HG03558 (cell line): ENCODE results near the gene ZC3H4.
"Not testable (repeated sequence)": the region's sequence is repeated elsewhere in the genome, so short reads cannot be mapped to it uniquely, and the experiment has no call there.

Source experiments
- ATAC-seq: cut with Tn5 transposase; IDR thresholded peaks from one replicate; pipeline ENCODE4 v1.9.1; 2021; ENCODE audit warnings: moderate number of reproducible peaks; ENCODE audit not compliant: unreplicated experiment; ENCODE audit errors: extremely low read depth

The ZC3H4 gene

GRCh38 chr19:47109541-47110375 is 3.8 kb downstream of the ZC3H4 start:
- no peak for ATAC-seq

GRCh38 chr19:47109177-47109540 is 4.4 kb downstream of the ZC3H4 start:
- ATAC-seq = no peak

DNA sequence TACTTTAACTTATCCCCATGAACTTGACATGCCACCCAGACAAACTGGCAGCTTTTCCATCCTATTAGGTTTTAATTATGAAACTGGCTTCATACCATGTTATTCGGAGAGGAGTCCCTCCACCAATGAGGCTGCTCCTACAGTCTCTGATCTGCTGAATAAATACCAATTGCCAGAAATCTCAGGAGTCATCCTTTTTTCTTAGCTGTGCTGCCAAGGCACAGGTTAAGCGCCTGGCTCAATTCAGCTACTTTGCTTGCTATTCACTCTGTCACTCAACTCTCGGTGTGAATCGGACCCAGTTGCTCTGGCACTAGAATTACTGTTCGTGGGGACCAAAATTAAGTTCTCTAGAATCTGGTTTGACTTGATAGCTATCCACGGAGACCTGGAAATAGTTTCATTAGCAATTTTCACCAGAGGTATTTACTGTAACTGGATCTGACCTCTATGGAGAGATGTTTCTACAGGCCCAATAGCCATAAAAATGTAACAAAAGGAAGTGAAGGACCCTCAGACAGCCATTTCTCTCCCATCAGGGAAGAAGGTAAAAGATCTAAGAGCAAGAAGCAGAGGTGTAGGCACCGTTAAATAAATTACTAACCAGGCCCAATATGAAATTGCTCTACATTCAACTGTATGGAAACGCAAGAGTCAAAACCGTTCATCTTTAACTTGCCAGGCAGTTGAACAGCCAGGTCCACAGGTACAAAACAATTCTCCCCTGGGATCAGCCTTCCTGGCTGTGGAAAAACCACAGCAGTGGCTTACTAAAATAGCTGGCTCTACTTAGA is 5.4 kb downstream of the ZC3H4 start:
- no peak for ATAC-seq

DNA sequence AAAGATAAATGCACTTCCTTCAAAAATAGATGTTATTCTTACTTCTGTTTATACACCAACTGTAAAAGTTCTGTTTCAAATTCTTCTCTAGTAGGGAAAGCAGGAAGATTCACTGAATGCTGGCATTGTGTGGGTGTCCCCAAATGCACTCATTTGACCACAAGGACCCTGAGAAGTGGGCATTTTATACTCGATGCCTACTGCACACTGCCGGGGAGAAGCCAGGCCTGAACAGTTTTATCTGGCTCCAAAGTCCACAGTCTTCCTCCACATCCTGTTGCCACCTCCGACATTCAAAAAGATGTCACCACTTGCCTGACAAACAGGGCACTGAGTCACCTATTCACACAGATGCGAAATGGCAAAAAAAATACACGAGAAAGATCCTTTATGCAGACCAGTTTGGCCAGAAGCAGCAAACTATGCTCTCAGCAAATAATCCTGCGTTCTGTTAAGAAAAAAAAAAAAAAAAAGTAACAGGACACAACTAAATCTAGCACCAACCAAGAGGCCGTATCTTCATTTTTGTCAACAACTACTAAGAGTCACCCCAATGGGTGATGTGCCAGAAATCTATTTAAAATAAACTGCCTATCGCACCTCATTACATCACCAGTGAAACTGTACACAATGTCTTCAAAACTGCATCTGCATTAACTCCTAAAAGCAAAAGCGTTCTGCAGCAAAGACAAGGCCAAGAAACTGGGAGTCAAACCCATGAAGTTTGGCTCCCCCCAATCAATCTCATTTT is 6.2 kb downstream of the ZC3H4 start:
- no peak for ATAC-seq

DNA sequence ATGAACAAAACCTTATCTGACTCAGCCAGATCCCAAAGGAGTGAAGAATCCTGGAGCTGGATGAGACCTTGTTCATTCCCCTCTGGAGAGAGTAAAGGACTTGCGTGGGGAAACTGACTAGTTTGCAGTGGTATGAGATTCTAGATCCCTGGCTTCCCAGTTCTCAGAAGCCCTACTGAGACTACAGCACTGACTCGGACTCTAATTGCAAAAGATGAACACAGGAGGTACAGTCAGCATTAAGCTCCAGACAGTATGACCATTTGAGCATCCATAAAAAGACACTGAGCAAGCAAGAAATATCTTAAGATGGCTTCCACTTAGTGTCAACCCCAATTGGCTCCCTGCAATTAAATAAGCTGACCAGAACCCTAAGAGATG is 6.8 kb downstream of the ZC3H4 start:
- ATAC-seq = no peak

DNA sequence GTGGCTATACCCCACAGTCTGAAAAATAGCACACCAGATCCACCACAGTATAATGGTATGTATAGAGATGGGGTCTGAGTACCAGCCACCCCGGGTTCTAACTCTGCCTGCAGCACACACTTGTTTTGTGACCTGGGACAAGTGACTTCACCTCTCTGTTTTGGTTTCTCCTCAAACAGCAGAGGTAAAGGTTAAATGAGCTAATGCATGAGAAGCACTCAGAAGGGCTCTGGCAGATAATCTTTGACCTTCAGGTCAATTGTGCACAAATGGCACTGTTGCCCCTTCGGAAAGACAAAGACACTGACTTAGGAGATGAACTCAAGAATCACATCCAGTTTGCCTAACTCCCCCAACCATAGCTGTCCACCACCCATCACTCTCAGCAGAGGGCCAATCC is 7.7 kb downstream of the ZC3H4 start:
- ATAC-seq = no peak

- no peak for ATAC-seq
These were observed 8.9 kb downstream of the ZC3H4 start for GRCh38 chr19:47104680-47105079.

DNA sequence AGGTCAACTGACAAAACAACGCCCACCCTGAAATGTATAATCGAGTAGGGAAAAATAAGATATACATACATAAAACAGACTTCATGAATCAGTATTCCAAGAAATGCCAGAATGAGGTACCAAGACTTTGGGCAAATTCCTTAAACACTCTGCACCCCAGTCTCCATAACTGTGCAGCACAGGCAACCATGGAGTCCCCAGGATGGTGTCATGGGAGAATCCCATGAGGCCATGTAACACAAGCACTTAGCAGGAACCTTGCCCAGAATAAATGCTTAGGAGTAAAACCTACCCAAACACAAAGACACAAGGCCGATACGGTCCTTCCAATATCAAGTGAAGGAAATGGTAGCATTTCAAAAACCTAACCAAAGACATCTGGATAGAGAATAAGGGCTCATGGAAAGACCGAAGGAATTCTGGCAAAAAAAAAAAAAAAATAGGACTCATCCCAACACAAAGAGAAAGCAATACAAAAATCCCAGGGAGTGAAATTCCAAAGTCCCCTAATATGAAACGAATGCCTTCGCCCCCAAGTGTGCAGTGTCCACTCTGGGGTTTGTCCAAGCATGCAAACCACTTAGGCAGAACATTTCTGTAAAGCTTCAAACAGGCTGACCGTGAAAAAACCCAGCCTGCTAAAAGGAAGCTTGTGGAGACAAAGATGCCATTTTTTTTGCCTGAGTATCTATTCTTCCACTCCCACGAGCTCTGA is 11.1 kb downstream of the ZC3H4 start:
- ATAC-seq = no peak

GRCh38 chr19:47101116-47101515 is 12.5 kb downstream of the ZC3H4 start:
- ATAC-seq = not testable (repeated sequence)

GRCh38 chr19:47100290-47100689 is 13.3 kb downstream of the ZC3H4 start:
- ATAC-seq = no peak

DNA sequence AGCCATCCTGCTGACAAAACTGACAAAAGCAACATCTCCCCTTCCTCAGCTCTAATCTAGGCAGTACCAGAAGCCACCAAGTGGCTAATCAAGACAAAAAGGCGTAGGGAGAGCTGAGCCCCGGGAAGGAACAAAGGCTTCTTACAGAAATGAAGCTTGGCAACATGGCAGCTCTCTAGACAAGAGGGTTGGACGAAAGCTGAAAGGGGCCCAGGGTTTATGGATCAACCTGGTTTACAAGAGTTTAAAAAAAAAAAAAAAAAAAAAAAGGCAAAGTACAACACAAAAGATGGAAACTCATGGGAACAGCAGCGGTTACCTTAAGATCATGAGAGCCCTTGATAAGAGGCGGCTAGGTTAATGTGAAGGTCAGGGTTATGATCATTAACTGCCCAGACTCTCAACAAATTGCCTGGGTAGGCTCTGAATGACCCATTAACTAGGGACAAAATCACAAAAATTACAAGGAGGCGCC is 14.0 kb downstream of the ZC3H4 start:
- ATAC-seq = no peak

- ATAC-seq = no peak
These were observed 15.0 kb downstream of the ZC3H4 start for GRCh38 chr19:47098608-47099007.

GRCh38 chr19:47097396-47098201 is 16.0 kb downstream of the ZC3H4 start:
- ATAC-seq = no peak

- ATAC-seq = no peak
These were observed 16.9 kb downstream of the ZC3H4 start for GRCh38 chr19:47096721-47097120.

DNA sequence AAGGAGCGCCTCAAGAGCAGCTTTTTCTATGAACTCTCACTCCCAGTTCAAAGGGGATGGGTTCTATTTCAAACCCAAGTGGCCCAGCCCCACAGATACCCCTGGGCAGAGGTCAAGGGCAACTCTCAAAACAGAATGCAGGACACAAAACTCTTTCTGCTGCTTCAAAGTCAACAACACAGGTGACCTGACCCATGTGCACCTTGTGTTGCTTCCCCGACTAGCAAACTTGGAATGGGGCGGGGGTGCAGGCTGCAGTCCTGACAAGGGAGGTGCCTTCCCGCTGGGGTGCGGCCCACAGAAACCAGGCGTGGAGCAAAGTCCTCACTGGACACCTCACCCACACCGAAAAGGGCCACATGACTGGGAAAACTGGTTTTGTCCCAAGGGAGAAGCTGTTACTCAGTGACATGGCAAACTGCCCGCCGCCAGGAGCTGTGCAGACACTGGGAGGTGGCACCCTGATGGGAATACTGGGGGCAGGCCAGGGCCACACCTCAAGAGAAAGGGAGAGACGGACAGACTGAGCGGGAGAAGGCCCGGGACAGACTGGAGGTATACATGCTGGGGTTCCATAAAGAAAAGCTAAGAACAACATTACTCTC is 17.4 kb downstream of the ZC3H4 start:
- no peak for ATAC-seq

DNA sequence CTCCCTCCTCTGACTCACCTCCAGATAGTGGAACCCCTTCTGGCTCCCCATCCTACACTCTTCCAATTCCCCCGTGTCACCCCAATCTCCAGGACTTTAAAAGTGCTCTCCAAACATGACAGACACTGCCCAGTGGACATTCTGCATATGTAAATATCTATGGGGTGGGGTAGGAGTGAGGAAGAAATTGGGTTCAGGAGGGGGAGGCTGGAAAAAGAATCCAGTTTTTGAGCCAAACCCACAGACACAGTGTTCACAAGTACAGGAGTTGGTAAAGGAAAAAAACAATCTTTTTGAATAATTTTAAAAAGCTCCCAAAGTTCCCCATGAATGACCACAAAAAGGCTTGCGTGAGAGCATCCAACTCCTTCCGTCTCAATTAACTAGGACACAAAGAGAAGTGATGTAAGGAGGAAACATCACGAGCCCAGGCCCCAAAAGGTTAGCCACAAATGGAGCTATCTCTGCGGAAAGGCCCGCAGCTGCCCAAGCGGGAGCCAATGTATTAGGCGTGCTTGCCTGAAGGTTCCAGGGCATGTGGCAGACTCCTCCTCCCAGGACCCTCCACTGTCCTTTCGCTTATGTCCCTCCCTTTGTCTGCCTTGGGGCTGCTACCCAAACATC is 18.0 kb downstream of the ZC3H4 start:
- ATAC-seq = no peak

GRCh38 chr19:47094557-47095475 is 18.8 kb downstream of the ZC3H4 start:
- ATAC-seq = no peak

DNA sequence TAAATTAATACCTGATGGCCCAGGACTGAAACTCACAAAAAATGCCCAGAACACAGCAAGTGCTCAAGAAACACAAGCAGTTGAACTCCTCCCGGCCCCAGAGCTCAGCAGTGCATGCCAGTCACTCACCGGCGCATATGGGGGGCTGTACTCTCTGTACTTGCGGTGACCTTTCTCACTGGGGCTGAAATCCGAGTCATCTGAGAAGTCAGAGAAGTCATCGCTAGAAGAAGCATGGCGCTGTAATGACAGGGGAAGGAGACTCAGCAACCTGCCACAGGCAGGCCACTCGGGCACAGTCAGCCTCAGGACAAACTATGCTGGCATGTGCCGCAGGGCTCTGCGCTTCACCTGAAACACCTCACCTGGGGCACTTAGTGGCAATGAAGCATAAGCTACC is 19.7 kb downstream of the ZC3H4 start:
- ATAC-seq = no peak
